CD14-positive monocyte (primary cell): Measurements from ENCODE around the gene PIGZ. TPM values are rescaled to one million over a fixed set of nuclear protein-coding genes. Genes with fewer than 3 reads are reported as not detected.
A peak's percentile ranks its signal among the peaks of the same experiment; 100 is the strongest.

ENCODE experiments used
- DNase-seq, 3 donors: peaks; one replicate each; pipeline ENCODE4 v3.0.0-alpha.2; 2011 to 2022
- H2AFZ ChIP-seq: 2 replicates; pipeline ENCODE4 v1.6.0; 2012; ENCODE audit warnings: mild to moderate bottlenecking, low read depth, low read length, inconsistent platforms; ENCODE audit not compliant: insufficient read depth, poor library complexity, severe bottlenecking
- H3K27ac ChIP-seq, 2 donors: 1 replicate in 1 of 2; 2 replicates in 1 of 2; pipeline ENCODE4 v1.5.1; 2012 to 2013; ENCODE audit warnings: low read length in 2 of 2, control low read depth in 1 of 2, inconsistent platforms in 1 of 2, low read depth in 1 of 2, mild to moderate bottlenecking in 1 of 2
- H3K27me3 ChIP-seq, 2 donors: one replicate each; pipeline versions ENCODE4 v1.6.0 to v1.6.1; 2011 to 2013; ENCODE audit warnings: low read length in 2 of 2; ENCODE audit not compliant: control insufficient read depth in 2 of 2, insufficient read depth in 2 of 2
- H3K36me3 ChIP-seq, 2 donors: replicated peaks in 1 of 2; 1 replicate in 1 of 2; 2 replicates in 1 of 2; pipeline versions ENCODE4 v1.5.1 to v1.6.1; 2012 to 2013; ENCODE audit warnings: low read length in 2 of 2, control low read depth in 1 of 2, inconsistent platforms in 1 of 2, mild to moderate bottlenecking in 1 of 2; ENCODE audit not compliant: insufficient read depth in 2 of 2, control insufficient read depth in 1 of 2
- H3K4me1 ChIP-seq, 2 donors: 1 replicate in 1 of 2; 2 replicates in 1 of 2; pipeline versions ENCODE4 v1.5.1 to v1.6.1; 2012 to 2013; ENCODE audit warnings: low read length in 2 of 2, control low read depth in 1 of 2, inconsistent platforms in 1 of 2, mild to moderate bottlenecking in 1 of 2, moderate library complexity in 1 of 2; ENCODE audit not compliant: insufficient read depth in 2 of 2, control insufficient read depth in 1 of 2
- H3K4me2 ChIP-seq: replicated peaks from 2 replicates; pipeline ENCODE3; 2012; ENCODE audit warnings: low read length, moderate library complexity, mild to moderate bottlenecking; ENCODE audit not compliant: poor library complexity, severe bottlenecking; ENCODE audit errors: extremely low read depth
- H3K4me3 ChIP-seq, 3 experiments: fragments of 200-600 bp in 1 of 3; sonication (generic) in 1 of 3; replicated peaks in 1 of 3; 1 replicate in 2 of 3; 2 replicates in 1 of 3; pipeline ENCODE4 v1.5.1; 2011 to 2013; ENCODE audit warnings: low read length in 3 of 3, mild to moderate bottlenecking in 3 of 3, control low read depth in 2 of 3, low read depth in 2 of 3, inconsistent platforms in 1 of 3, moderate library complexity in 1 of 3
- H3K79me2 ChIP-seq: 2 replicates; pipeline ENCODE4 v1.6.0; 2012; ENCODE audit warnings: mild to moderate bottlenecking, control low read depth, inconsistent platforms, low read length, moderate library complexity; ENCODE audit not compliant: insufficient read depth
- H3K9ac ChIP-seq: 2 replicates; pipeline ENCODE4 v1.6.0; 2017; ENCODE audit warnings: low read length, mild to moderate bottlenecking; ENCODE audit not compliant: insufficient read depth, poor library complexity, severe bottlenecking
- H3K9me3 ChIP-seq, 2 donors: replicated peaks in 1 of 2; 1 replicate in 1 of 2; 2 replicates in 1 of 2; pipeline versions ENCODE4 v1.5.1 to v1.6.1; 2012 to 2013; ENCODE audit warnings: low read length in 2 of 2, control low read depth in 1 of 2; ENCODE audit not compliant: control insufficient read depth in 1 of 2, insufficient read depth in 1 of 2
- H4K20me1 ChIP-seq: 2 replicates; pipeline ENCODE4 v1.6.0; 2012; ENCODE audit warnings: mild to moderate bottlenecking, low read length, control low read depth, moderate library complexity; ENCODE audit not compliant: insufficient read depth
- H3K27ac Mint-ChIP-seq, 7 donors: one replicate each; pipeline ENCODE4 v1.8.0; 2020; ENCODE audit warnings: mild to moderate bottlenecking in 7 of 7, mixed read lengths in 7 of 7, moderate library complexity in 6 of 7, inconsistent platforms in 2 of 7
- H3K27me3 Mint-ChIP-seq, 3 donors: one replicate each; pipeline ENCODE4 v1.8.0; 2021 to 2022; ENCODE audit warnings: low read depth in 3 of 3, mild to moderate bottlenecking in 3 of 3, mixed read lengths in 3 of 3, moderate library complexity in 3 of 3, inconsistent platforms in 1 of 3
- H3K36me3 Mint-ChIP-seq, 2 donors: one replicate each; pipeline ENCODE4 v1.8.0; 2020; ENCODE audit warnings: mixed read lengths in 2 of 2, inconsistent platforms in 1 of 2, mild to moderate bottlenecking in 1 of 2
- H3K4me1 Mint-ChIP-seq: one replicate; pipeline ENCODE4 v1.8.0; 2020; ENCODE audit warnings: mild to moderate bottlenecking, mixed read lengths
- H3K4me3 Mint-ChIP-seq, 2 donors: one replicate each; pipeline ENCODE4 v1.8.0; 2020; ENCODE audit warnings: mild to moderate bottlenecking in 2 of 2, mixed read lengths in 2 of 2, moderate library complexity in 1 of 2
- H3K9me3 Mint-ChIP-seq, 7 donors: one replicate each; pipeline ENCODE4 v1.8.0; 2020 to 2022; ENCODE audit warnings: mixed read lengths in 7 of 7, mild to moderate bottlenecking in 6 of 7, moderate library complexity in 6 of 7, inconsistent platforms in 2 of 7
- CTCF ChIP-seq: fragments of 200-600 bp; IDR thresholded peaks from one replicate; pipeline ENCODE4 v1.8.0; 2022; ENCODE audit warnings: antibody characterized with exemption, mild to moderate bottlenecking
- WGBS: methylation state at CpG from one replicate; pipeline ENCODE4 v1.1.5; 2013; ENCODE audit warnings: missing lambda C conversion rate; ENCODE audit not compliant: insufficient coverage; 5-methylcytosine and 5-hydroxymethylcytosine counted together
- intact Hi-C, 2 donors: fragments of 100-400 bp; cut with micrococcal nuclease; formaldehyde crosslinking; loops; one replicate each; pipeline versions ENCODE4 v1.15.0 to v1.15.1; 2023
- polyA plus RNA-seq, 3 donors: library from polyadenylated mRNA; depleted of rRNA in 1 of 3; unstranded in 2 of 3; stranded (reverse) in 1 of 3; fragments of 300-500 nt in 2 of 3; fragments of >200 nt in 1 of 3; fragmentation: Illumina TruSeq in 2 of 3; gene quantifications; 1 replicate in 2 of 3; 2 replicates in 1 of 3; pipeline ENCODE4 v1.2.3, GENCODE V29; 2012 to 2021

The PIGZ gene
- polyA plus RNA-seq, 3 donors: 1.6 to 3.8 (median 1.9) TPM

- Mint-ChIP-seq H3K4me1 (no peaks in the 10 kb centered on the region), H3K27ac (no peak overlapping the region), H3K27me3 (peaks cover 0 to 3% (median 2%) of the 10 kb centered on the region in 3 donors), H3K36me3 (no peaks in the 10 kb centered on the region), H3K4me3 (no peak overlapping the region), H3K9me3 (no peaks in the 10 kb centered on the region)
- no peaks in the 10 kb centered on the region for H3K9me3 ChIP-seq
- no peaks in the 10 kb centered on the region for H3K27me3 ChIP-seq
- no peak overlapping the region for H3K27ac ChIP-seq
- no peak overlapping the region for H3K4me2 ChIP-seq
- intact Hi-C loops: no loop called here
- no peaks in the 10 kb centered on the region for H4K20me1 ChIP-seq
- H3K9ac ChIP-seq: no peak overlapping the region
- H3K36me3 ChIP-seq: no peaks in the 10 kb centered on the region
- no peak overlapping the region for H3K4me3 ChIP-seq
- H3K4me1 ChIP-seq: no peaks in the 10 kb centered on the region
- H3K79me2 ChIP-seq: no peaks in the 10 kb centered on the region
- 98% methylated on average over 11 of the region's 22 CpGs for WGBS
- TF ChIP-seq CTCF: no peak
- H2AFZ ChIP-seq: no peak overlapping the region
- no peak for DNase-seq
Measured at GRCh38 chr3:197014942-197015575, 46.4 kb upstream of the PIGZ start.

GRCh38 chr3:197014024-197014423, 45.4 kb upstream of the PIGZ start:
- no peak overlapping the region for H3K27ac ChIP-seq
- H3K27ac Mint-ChIP-seq: peak overlapping the region in 1 of 7 donors; percentile 27
- no peak overlapping the region for H3K4me3 ChIP-seq
- H3K9ac ChIP-seq: no peak overlapping the region
- intact Hi-C loops: no loop called here
- no peak overlapping the region for H3K4me3 Mint-ChIP-seq
- H3K36me3 ChIP-seq: no peaks in the 10 kb centered on the region
- H2AFZ ChIP-seq: no peak overlapping the region
- no peaks in the 10 kb centered on the region for H3K9me3 Mint-ChIP-seq
- no peaks in the 10 kb centered on the region for H3K9me3 ChIP-seq
- WGBS: 100% methylated on average over 2 of the region's 6 CpGs
- H4K20me1 ChIP-seq: no peaks in the 10 kb centered on the region
- no peaks in the 10 kb centered on the region for H3K79me2 ChIP-seq
- peaks cover 0 to 3% (median 2%) of the 10 kb centered on the region in 3 donors for H3K27me3 Mint-ChIP-seq
- DNase-seq: no peak
- no peaks in the 10 kb centered on the region for H3K27me3 ChIP-seq
- TF ChIP-seq CTCF: no peak
- H3K36me3 Mint-ChIP-seq: no peaks in the 10 kb centered on the region
- no peak overlapping the region for H3K4me2 ChIP-seq
- H3K4me1 Mint-ChIP-seq: no peaks in the 10 kb centered on the region
- H3K4me1 ChIP-seq: no peaks in the 10 kb centered on the region
